Activated T-cell treated with anti-CD3 and anti-CD28 coated beads, Interleukin-2, amount 50 U/mL, for 72 hours (primary cell): ENCODE measurements around the gene ZBTB38. TPM values are rescaled to one million over a fixed set of nuclear protein-coding genes. Genes with fewer than 3 reads are reported as not detected.

Experiments used
- ATAC-seq, 2 donors: fragments of 150-1000 bp; cut with Tn5 transposase; replicated peaks in 1 of 2; 2 replicates each; pipeline ENCODE4 v1.10.0; 2021; ENCODE audit warnings: moderate library complexity in 2 of 2, mild to moderate bottlenecking in 1 of 2
- DNase-seq, 2 donors: peaks; one replicate each; pipeline ENCODE4 v3.0.0; 2021 to 2022; ENCODE audit warnings: mixed read lengths in 1 of 2
- H3K27ac Mint-ChIP-seq: one replicate; pipeline ENCODE4 v1.8.0; 2022; ENCODE audit warnings: mild to moderate bottlenecking, moderate library complexity, mixed read lengths
- H3K27me3 Mint-ChIP-seq: one replicate; pipeline ENCODE4 v1.8.0; 2022; ENCODE audit warnings: low read depth, mixed read lengths
- H3K36me3 Mint-ChIP-seq, 2 donors: one replicate each; pipeline ENCODE4 v1.8.0; 2022; ENCODE audit warnings: mixed read lengths in 2 of 2, mild to moderate bottlenecking in 1 of 2; ENCODE audit not compliant: insufficient read depth in 2 of 2
- H3K4me1 Mint-ChIP-seq: one replicate; pipeline ENCODE4 v1.8.0; 2022; ENCODE audit warnings: low read depth, mixed read lengths
- H3K4me3 Mint-ChIP-seq, 2 donors: one replicate each; pipeline ENCODE4 v1.8.0; 2022; ENCODE audit warnings: mild to moderate bottlenecking in 2 of 2, mixed read lengths in 2 of 2, moderate library complexity in 2 of 2
- H3K9me3 Mint-ChIP-seq, 2 donors: one replicate each; pipeline ENCODE4 v1.8.0; 2022; ENCODE audit warnings: mixed read lengths in 2 of 2
- total RNA-seq, 2 donors: library from RNA; stranded (reverse); gene quantifications; one replicate each; pipeline ENCODE4 v1.2.3, GENCODE V29; 2022

The ZBTB38 gene
- total RNA-seq, 2 donors from 2014 or later = 50.7 to 82.9 TPM

DNA sequence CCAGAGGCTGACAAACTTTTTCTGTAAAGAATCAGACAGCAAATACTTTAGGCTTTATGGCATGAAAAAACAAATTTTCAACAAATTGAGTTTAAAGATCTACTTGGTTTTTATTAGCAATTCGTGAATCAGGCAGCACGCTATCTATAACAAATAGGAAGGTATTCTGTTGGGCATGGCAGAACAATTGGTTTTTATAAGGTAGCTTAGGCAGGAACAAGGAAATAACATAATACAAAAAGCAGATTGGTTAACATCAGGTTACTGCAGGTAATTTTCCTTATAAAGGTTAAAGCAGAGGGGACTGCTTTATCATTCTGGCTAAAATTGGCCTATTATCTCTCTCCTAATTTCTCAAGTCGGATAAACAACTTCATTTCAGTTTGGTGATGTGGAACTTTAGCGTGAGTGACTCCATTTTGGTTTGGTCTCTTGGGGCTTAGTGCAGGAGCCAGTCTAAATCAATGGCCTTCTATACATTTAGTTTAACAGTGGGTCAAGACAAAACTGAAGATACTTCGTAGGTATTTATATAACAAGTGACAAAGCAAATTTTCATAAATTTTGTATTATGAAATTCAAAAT is 26.8 kb downstream of the ZBTB38 start:
- DNase-seq (no peak), ATAC-seq (no peak)
- H3K4me1 Mint-ChIP-seq = peaks cover 32% of the 10 kb centered on the region
- no peak overlapping the region for H3K4me3 Mint-ChIP-seq
- peaks cover 0 to 8% of the 10 kb centered on the region in 2 donors for H3K9me3 Mint-ChIP-seq
- H3K36me3 Mint-ChIP-seq = peaks cover 8 to 10% of the 10 kb centered on the region in 2 donors
- no peak overlapping the region for H3K27ac Mint-ChIP-seq
- H3K27me3 Mint-ChIP-seq = no peaks in the 10 kb centered on the region

DNA sequence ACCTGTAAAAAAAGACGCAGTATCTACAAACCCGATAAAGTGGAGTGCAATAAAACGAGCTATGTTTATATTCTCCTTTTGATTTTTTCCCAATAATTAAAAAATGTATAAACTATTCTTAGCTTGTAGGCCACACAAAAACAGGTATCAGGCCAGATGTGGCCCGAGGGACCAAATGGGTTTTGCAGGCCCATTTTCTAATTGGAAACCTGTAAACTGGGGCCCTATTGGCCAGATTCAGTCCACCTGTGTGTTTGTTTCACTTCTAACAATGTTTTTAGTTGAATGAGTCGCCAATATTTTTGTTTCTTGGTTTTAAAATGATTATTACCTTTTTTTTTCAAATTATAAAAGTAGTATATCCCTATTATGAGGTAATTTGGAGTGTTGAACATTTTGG is 29.7 kb downstream of the ZBTB38 start:
- ATAC-seq (no peak), DNase-seq (no peak)
- no peak overlapping the region for H3K4me3 Mint-ChIP-seq
- peaks cover 32% of the 10 kb centered on the region for H3K4me1 Mint-ChIP-seq
- no peaks in the 10 kb centered on the region for H3K27me3 Mint-ChIP-seq
- no peak overlapping the region for H3K27ac Mint-ChIP-seq
- peaks cover 8 to 10% of the 10 kb centered on the region in 2 donors for H3K36me3 Mint-ChIP-seq
- peaks cover 0 to 8% of the 10 kb centered on the region in 2 donors for H3K9me3 Mint-ChIP-seq

- Mint-ChIP-seq H3K4me1 (peaks cover 39% of the 10 kb centered on the region), H3K4me3 (peak overlapping the region in 1 of 2 donors; percentile 66)
Measured at GRCh38 chr3:141399200-141399599, 30.9 kb downstream of the ZBTB38 start.

DNA sequence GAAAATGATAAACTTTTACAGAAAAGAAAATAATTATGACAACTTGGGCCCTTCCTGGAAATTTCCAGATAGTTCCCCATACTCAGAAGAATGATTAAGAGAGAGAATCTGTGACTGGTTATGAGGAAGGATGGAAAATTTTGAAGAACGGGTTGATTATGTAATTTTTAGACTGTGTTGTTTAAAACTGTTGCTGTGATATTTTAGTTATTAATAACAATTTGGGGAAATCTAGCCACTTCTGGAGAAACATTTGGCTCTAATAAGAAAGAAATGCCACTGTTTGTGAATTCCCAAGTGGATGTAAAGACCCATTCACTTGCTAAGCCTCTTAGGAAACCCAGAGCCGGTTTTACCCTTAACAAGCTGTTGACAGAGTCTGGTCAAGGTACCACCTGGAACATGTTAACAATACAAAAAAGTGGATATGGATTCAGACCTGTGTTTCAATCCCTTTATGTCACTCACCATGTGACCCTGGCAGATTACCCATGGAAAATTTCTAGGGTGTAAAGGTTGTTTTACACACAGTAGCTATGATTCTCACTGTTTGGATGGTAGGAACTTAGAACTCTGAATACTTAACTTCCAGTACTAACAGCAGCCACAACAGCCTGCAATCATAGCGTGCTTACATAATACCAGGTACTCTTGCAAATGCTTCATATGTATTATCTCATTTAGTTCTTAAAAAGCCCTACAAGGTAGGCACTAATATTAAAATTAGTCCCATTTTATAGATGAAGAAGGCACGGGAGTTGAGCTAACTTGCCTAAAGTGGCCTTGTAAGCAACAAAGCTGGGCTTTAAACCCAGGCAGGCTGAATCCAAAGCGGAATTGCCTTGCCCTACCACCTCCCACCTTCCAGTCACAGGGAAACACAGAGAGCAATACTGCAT is 32.0 kb downstream of the ZBTB38 start:
- H3K9me3 Mint-ChIP-seq = peaks cover 0 to 8% of the 10 kb centered on the region in 2 donors
- peak overlapping the region in 1 of 2 donors; percentile 66 for H3K4me3 Mint-ChIP-seq
- peak overlapping the region; percentile 87 for H3K27ac Mint-ChIP-seq
- no peaks in the 10 kb centered on the region for H3K27me3 Mint-ChIP-seq
- no peak for DNase-seq
- peaks cover 15 to 19% of the 10 kb centered on the region in 2 donors for H3K36me3 Mint-ChIP-seq
- H3K4me1 Mint-ChIP-seq = peaks cover 35% of the 10 kb centered on the region
- ATAC-seq = no peak

More at GRCh38 chr3:141399200-141399599, 30.9 kb downstream of the ZBTB38 start:
- peaks cover 0 to 8% of the 10 kb centered on the region in 2 donors for H3K9me3 Mint-ChIP-seq
- no peak for ATAC-seq
- H3K27me3 Mint-ChIP-seq = no peaks in the 10 kb centered on the region
- H3K27ac Mint-ChIP-seq = peak overlapping the region; percentile 87
- no peak for DNase-seq
- H3K36me3 Mint-ChIP-seq = peaks cover 12 to 13% of the 10 kb centered on the region in 2 donors

DNA sequence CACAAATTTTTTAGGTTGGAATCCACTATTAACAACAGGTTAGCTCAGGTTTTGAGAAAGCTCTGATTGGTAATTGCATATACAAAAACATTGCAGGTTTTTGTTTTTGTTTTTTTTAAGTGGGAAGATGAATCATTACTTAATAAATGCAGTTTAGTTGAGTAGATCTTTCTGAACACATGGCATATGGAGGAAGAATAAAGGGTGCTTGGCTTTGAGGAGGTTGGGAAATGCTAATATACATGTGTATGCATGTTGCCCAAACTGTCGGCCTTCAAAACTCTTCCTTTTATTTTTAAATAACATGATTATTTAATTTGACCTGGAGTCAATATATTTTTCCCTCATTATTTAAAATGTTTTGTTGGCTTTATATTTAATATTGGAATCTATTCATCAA is 32.8 kb downstream of the ZBTB38 start:
- Mint-ChIP-seq H3K36me3 (peaks cover 20 to 24% of the 10 kb centered on the region in 2 donors), H3K27me3 (no peaks in the 10 kb centered on the region), H3K27ac (peak overlapping the region; percentile 82), H3K9me3 (peaks cover 0 to 8% of the 10 kb centered on the region in 2 donors), H3K4me1 (peaks cover 39% of the 10 kb centered on the region), H3K4me3 (peak overlapping the region; percentile 56 to 66)
- DNase-seq (no peak), ATAC-seq (no peak)

- no peaks in the 10 kb centered on the region for H3K27me3 Mint-ChIP-seq
- peak overlapping the region; percentile 38 for H3K27ac Mint-ChIP-seq
- peak; percentile 89 to 91 for ATAC-seq
- peaks cover 46% of the 10 kb centered on the region for H3K4me1 Mint-ChIP-seq
- H3K9me3 Mint-ChIP-seq = peaks cover 0 to 5% of the 10 kb centered on the region in 2 donors
- peaks cover 22 to 25% of the 10 kb centered on the region in 2 donors for H3K36me3 Mint-ChIP-seq
- peak; percentile 63 to 76 for DNase-seq
- H3K4me3 Mint-ChIP-seq = peak overlapping the region; percentile 73 to 77
Measured at GRCh38 chr3:141401573-141402475, 33.5 kb downstream of the ZBTB38 start.

- Mint-ChIP-seq H3K4me1 (peaks cover 49% of the 10 kb centered on the region), H3K4me3 (peak overlapping the region; percentile 77 to 91), H3K27ac (peak overlapping the region; percentile 87), H3K36me3 (peaks cover 15 to 20% of the 10 kb centered on the region in 2 donors), H3K27me3 (no peaks in the 10 kb centered on the region), H3K9me3 (no peaks in the 10 kb centered on the region)
- ATAC-seq = peak; percentile 78 to 80
- peak; percentile 51 to 66 for DNase-seq
Measured at GRCh38 chr3:141402476-141403171, 34.3 kb downstream of the ZBTB38 start.

GRCh38 chr3:141403576-141403975 is 35.3 kb downstream of the ZBTB38 start:
- no peaks in the 10 kb centered on the region for H3K27me3 Mint-ChIP-seq
- peaks cover 55% of the 10 kb centered on the region for H3K4me1 Mint-ChIP-seq
- no peaks in the 10 kb centered on the region for H3K9me3 Mint-ChIP-seq
- DNase-seq (no peak), ATAC-seq (no peak)
- H3K4me3 Mint-ChIP-seq = peak overlapping the region; percentile 53 to 91
- peak overlapping the region; percentile 31 for H3K27ac Mint-ChIP-seq
- H3K36me3 Mint-ChIP-seq = peaks cover 15 to 20% of the 10 kb centered on the region in 2 donors

GRCh38 chr3:141405025-141405424 is 36.7 kb downstream of the ZBTB38 start:
- DNase-seq (no peak), ATAC-seq (no peak)
- peaks cover 17 to 20% of the 10 kb centered on the region in 2 donors for H3K36me3 Mint-ChIP-seq

DNA sequence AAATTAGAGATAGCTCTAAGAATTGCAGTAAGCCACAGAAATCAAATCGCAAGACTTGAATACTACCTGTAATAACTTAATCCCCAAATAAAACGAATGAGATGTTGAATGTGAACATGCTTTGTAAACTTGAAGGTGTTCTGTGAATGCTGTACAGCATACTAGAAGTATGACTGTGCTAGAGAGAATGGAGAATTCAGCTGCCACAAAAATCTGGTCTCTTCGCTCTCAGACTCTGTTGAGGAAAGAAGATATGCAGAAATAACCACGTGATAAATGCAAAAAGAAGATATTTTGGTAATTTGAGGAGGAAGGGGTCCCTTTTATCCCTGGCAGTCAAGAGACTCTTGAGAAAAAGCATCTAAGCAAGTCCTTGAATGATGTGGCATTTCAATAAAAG is 37.3 kb downstream of the ZBTB38 start:
- H3K36me3 Mint-ChIP-seq = peaks cover 17 to 20% of the 10 kb centered on the region in 2 donors
- H3K27ac Mint-ChIP-seq = peak overlapping the region; percentile 45
- DNase-seq (no peak), ATAC-seq (no peak)
- peaks cover 60% of the 10 kb centered on the region for H3K4me1 Mint-ChIP-seq
- H3K4me3 Mint-ChIP-seq = peak overlapping the region; percentile 18 to 69
- H3K9me3 Mint-ChIP-seq = no peaks in the 10 kb centered on the region
- H3K27me3 Mint-ChIP-seq = no peaks in the 10 kb centered on the region

More at GRCh38 chr3:141405025-141405424, 36.7 kb downstream of the ZBTB38 start:
- H3K4me3 Mint-ChIP-seq = peak overlapping the region in 1 of 2 donors; percentile 91
- no peaks in the 10 kb centered on the region for H3K9me3 Mint-ChIP-seq
- peaks cover 59% of the 10 kb centered on the region for H3K4me1 Mint-ChIP-seq
- H3K27ac Mint-ChIP-seq = peak overlapping the region; percentile 55
- H3K27me3 Mint-ChIP-seq = no peaks in the 10 kb centered on the region

DNA sequence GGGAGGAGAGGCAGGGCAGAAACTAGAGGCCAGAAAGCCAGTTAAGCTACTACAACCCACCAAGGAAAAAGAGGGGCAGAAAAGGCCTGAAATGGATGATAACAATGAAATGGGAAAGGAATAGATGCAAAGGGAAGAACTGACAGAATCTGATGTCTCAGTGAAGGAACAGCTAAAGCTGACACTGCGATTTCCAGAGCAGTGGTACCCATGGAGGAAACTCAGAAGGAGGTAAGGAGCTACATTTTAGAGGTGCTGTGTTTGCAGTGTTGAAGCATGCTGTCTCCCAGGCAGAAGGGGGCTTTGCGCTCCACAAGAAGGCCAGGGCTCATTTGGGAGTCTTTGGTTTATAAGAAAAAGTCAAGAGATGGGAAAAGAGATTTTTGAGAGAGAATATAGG is 38.0 kb downstream of the ZBTB38 start:
- DNase-seq (no peak), ATAC-seq (no peak)
- peaks cover 17 to 20% of the 10 kb centered on the region in 2 donors for H3K36me3 Mint-ChIP-seq
- H3K4me3 Mint-ChIP-seq = peak overlapping the region; percentile 38 to 69
- H3K9me3 Mint-ChIP-seq = no peaks in the 10 kb centered on the region
- peaks cover 60% of the 10 kb centered on the region for H3K4me1 Mint-ChIP-seq
- no peaks in the 10 kb centered on the region for H3K27me3 Mint-ChIP-seq
- H3K27ac Mint-ChIP-seq = peak overlapping the region; percentile 45

- peaks cover 67% of the 10 kb centered on the region for H3K4me1 Mint-ChIP-seq
- peak overlapping the region in 1 of 2 donors; percentile 69 for H3K4me3 Mint-ChIP-seq
- H3K27me3 Mint-ChIP-seq = no peaks in the 10 kb centered on the region
- no peak for ATAC-seq
- DNase-seq = no peak
- no peaks in the 10 kb centered on the region for H3K9me3 Mint-ChIP-seq
- peaks cover 17 to 20% of the 10 kb centered on the region in 2 donors for H3K36me3 Mint-ChIP-seq
- H3K27ac Mint-ChIP-seq = no peak overlapping the region
Measured at GRCh38 chr3:141407047-141407446, 38.7 kb downstream of the ZBTB38 start.
